Stimulated activated CD4-positive, alpha-beta T cell treated with anti-CD3 and anti-CD28 coated beads, Interleukin-4, amount 100 ng/mL, for 1 hour (primary cell): ENCODE measurements around the gene CELF2.

Experiments
- DNase-seq: peaks from one replicate; pipeline ENCODE4 v3.0.0-alpha.2; 2020

Gene CELF2

DNA sequence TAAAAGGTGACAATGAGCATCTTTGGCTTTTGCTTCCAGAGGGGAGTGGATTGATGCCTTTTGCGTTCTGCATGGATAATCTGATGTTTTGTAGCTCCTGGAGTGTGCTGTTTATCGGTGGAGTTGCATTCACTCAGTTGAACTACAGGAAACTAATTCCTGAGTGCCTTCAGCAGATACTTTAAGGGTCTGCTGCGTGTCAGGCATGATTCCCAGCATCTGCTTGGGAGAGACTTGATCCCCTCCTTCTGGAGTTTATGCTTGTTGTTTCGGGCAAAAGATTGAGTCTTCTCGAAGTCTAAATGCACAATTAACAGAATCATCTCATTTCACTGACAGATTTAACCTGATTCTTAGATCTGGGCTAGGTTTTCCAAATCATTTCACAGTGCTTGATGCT lies 46.2 kb downstream of the CELF2 start:
- DNase-seq, result no peak

DNA sequence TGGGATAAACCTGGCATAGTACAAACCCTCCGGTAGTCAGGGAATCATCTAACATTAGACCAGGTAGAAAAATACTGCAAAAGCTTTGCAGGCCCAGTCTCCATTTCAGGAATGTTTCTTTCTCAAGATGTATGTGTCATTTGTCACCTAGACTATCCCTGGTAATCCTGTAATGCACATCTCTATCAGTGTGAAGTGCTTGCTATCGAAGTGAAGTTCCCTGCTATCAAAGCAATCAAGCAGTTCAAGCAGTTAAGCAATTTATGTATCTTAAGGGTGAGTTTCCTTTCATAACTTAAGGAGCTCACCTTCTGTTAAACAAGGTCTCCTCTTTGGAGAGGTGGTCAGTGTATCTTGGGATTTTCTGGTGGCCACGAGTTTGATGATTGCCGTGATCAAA lies 47.2 kb downstream of the CELF2 start:
- no peak for DNase-seq

DNA sequence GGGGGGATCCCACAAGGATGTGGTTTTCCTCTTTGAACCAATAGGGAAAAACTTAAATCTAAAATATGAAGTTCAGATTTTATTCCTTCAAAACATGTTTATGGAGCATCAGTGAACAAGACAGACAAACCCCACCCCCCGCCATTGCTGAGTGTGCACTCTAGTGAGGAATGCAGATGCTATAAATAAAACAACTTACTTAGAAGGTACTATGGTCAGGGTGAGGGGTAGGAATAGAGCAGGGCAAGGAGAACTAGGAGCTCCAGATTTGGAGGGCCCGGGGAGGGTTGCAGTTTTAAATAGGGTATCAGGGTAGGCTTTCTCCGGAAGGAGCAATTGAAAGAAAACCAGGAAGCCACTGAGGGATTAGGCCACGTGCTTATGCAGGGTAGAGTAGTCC lies 47.9 kb downstream of the CELF2 start:
- no peak for DNase-seq

DNA sequence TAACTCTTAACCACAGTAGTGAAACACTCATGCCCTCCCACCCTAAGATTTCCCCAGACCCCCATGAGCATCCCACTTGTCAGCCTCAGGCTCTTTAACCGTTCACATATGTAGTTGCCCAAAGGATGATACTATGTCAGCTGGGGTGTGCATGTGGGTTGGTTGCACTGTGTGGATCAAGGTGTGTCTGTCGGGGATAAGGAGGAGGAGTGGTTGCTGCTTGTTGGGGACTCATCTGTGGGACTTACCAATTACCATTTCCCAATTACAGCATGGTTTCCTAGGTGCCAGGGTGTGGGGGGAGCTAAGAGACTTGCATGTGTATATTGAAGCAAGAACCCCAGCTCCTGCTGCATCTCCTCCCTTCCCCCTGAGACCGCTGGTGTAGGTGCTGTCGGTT lies 48.8 kb downstream of the CELF2 start:
- DNase-seq, result no peak

DNA sequence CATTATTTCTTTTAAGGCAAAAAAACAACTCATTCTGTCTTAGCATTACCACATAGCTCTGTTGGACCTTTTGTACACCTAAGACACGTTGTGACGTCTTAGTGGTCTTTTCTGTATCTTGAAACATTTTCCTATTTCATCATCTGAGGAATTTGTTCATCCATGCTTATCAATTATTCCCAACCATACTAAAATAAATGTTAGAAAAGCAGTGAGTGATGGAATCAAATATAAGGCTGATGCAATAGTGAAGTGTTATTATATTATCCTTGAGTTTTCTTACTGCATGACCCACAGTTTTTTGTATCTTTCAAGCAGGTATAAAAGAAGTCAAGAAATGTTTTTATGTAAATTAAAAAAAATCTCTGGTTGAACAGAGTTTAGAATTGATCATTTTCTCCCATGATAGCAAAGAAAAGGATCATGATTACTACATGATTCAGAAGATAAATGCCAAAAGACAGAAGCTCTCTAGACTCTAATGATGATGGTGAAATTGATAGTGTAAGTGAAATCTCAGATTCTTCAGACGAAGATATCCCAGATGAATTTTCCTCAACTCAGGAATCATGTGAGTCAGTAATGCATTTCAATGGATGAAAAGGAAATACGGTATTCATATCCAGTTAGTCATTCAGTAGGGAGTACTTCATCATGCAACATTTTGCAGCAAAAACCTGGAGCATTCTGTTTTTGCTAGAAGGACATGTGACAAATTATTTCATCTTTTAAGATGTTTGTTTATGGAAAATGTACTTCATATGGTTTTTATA lies 51.4 kb downstream of the CELF2 start:
- DNase-seq, result no peak

DNA sequence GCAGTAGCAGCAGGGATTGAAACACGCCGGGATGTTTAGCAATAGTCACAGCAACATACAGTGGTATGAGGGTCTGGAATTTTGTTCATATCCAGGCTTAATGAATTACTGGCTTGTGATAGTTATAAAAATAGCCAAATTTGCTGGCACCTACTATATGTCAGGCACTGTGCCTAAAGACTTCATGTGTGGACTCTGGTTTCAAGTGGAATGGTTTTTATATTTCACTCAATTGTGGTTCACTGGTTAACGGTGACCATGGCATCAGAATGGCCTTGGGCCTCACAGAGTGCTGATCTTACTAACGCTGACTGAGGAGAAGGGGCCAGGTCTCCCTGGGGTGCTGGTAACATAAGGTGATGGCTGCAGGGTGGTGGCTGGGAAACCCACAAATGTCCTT lies 55.7 kb downstream of the CELF2 start:
- DNase-seq, result no peak

DNA sequence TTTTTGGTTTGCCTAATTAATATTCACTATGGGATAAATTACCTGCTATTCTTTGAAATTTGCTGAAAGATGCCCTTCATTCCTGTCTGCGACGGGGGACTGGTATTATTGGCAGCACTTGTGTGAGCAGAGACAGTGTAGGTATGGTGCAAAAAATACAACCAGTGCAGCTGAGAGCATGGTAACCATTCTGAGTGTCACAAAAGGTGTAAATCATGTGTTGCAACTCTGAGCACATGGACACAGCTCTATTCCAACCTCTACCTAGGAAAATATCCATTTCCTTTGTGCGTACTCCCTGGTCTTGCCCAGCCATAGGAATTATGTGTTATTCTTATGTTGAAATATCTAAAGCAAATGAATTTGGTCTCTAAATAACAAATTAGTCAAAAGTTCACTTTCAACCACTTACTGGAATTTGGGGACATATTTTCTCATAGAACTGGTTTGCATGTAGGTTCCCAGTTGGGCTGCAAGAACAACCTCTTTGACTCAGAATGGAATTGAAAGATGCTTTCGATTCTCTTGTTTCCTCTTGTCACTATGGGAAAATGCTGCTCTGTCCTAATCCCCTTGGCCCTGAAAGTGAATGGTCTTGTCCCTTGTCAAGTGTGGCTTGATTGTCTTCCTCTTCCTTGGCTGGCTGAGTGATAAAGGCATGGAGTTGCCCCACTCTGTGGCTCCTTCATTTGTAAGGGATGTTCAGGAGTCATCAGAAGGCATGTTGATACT lies 57.0 kb downstream of the CELF2 start:
- no peak for DNase-seq

DNA sequence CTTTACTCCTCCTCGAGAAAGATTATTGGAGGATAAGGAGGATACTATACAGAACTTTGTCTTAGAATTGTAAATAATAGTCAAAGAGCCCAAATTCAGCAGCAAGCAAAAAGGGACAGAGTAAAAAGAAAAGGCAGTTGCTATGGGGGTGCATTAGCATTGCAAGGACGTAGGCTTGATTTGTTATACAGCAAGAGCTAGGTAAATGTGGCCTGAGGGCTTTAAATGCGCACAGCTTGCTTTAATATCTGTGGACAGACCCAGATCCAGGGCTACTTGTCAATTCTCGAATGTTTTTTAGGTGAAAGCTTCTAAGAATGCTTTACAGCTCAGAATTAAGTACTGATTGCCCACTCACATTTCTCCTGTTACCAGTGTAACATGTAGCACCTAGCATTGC lies 58.5 kb downstream of the CELF2 start:
- no peak for DNase-seq

DNA sequence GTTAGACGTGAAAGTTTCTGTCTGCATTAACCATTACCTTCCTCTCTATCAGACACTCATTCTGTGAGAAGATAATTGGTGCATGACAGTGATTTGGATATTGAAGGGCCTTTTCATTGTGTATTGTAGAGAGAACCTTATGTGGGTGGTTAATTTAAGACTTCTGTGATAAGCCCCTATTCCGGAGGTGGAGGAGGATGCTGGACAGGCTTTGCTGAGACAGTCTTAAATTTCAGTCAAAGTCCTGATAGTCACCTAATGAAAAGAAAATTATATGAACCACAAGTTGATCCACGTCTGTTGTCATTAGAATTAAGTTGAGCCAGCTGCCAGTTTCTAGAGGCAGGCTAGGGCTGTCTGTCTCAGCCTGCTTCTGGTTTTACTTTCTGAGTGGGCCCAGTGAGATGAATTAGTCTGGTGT lies 62.9 kb downstream of the CELF2 start:
- no peak for DNase-seq

DNA sequence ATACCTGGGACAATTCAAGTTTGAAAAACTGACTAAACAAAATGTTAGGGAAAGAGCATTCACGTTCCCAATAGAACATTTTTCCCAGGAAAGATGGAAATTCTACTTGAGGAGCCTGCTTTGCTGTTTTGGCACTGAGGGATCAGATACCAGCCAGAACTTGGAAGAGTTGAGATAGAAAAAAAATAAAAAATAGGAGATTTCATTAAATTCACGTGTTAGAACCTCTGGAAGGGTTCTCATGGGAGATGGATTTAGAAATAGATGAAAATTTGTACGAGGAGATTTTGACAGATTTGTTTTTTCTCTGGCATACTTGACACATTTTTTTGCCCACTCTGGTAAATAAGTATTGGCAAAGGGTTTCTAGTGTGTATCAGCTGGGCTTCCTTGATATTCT lies 63.7 kb downstream of the CELF2 start:
- DNase-seq, result no peak

DNA sequence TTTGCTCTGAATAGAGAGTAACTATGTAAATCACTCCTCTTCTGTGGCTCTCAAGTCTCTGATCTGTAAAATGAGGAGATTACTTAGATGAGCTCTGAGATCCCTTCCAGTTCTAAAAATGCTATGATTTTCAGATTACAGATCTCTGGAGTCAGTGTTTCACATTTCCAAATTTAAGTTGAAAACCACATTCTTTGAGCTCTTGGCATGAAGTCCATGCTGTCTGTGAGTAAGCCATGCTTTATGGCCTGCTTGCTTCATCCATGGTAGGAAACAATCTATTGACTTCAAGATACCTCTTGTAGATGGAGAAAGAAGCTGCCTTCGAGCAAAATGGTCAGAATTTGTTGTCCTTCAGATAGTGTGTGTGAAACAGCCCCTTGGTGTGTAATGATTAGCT lies 64.9 kb downstream of the CELF2 start:
- no peak for DNase-seq

DNA sequence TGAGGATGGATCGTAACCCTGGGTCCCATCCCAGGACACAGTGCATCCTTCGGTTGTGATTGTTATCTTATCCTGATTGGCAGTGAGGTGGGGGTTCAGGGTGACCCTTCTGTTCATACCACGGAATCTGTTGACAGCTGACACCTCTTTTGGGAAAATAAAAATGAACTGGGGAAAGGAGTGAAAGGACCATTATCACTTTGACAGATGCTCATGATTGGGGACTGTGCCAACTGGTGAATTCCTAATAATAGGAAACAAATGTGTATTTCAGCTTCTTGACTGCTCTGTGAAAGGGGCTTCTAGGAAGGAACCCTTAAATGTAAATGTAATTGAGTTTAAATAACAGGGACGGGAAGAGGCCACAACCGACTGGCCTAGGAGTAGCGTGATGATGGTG lies 65.4 kb downstream of the CELF2 start:
- DNase-seq, result no peak

DNA sequence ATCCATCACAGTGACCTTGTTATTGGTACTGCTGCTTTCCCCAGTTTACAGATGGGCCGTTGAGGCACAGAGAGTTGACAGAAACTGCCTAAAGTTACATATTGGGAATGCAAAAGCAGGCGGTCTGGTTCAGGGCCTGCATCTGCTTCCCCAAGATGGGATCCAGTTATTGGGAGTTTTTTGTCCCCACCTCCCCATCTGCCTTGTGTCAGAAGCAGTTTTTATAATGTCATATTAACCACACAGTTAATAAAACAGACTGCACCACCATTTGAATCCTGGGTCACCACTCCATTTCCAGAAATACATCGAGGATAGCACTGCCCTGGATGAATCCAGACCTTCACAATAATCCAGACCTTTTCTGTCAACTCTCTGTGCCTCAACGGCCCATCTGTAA lies 67.9 kb downstream of the CELF2 start:
- DNase-seq, result no peak

DNA sequence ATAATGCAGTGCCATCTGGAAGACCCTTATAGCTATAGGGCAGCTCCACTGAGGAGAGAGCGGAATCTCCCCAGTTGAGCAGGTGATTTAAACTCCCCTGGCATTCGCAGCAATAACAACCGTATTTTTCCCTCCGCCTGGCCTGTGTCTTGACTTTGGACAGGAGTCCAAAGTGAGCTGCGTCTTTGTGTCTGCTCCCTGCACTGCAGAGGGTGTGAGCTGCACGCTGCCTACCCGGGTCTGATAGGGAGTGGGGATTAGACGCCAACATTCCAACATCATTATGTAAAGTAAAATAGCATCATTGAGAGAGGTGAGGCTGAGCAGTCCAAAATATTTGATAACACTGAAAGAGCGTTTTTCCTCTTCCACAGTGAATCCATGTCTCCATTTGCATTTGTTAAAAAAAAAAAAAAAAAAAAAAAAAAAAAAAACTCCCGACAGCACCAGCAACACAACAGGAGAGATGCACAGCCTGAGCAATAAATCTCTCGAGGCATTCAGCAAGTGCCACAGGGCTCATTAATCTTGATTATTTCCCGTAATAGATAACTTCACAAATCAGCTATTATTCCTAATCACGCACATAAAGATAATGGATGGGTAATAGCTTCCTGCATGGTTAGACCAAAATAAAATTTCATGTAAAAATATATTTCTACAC lies 68.6 kb downstream of the CELF2 start:
- no peak for DNase-seq

DNA sequence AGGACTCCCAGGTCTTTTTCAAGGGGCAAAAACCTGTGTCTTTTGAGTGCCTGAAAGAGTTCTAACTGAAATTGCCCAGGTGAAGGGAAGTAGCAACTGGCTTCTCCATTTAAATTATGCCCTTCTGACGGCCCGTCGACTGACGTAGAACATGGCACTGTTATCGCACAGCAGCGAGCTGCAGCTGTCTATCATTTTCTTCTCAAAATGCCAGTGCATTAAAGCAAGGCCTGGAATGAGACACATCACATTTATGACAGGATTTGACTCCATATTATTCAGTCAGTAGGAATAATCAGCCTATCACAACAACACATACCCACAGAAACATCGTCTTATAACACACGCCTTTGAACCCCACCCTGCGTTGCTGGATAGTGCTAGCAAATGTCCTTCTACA lies 69.7 kb downstream of the CELF2 start:
- DNase-seq, result no peak

DNA sequence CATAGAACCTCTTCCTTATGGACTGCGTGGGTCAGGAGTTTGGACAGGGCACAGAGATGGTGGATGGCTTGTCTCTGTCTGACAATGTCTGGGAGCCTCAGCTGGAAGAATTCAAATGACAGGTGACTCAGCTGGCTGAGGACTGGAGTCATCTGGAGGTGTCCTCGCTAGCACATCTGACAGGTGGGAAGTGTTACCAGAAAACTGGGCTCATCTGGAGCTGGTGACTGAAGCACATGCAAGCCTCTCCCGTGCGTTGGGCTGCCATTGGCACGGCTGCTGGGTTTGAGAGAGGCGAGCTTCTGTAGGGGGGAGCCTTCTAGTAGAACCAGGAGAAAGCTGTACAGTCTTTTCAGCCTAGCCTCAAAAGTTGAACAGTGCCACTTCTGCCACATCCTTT lies 71.0 kb downstream of the CELF2 start:
- DNase-seq, result no peak

DNA sequence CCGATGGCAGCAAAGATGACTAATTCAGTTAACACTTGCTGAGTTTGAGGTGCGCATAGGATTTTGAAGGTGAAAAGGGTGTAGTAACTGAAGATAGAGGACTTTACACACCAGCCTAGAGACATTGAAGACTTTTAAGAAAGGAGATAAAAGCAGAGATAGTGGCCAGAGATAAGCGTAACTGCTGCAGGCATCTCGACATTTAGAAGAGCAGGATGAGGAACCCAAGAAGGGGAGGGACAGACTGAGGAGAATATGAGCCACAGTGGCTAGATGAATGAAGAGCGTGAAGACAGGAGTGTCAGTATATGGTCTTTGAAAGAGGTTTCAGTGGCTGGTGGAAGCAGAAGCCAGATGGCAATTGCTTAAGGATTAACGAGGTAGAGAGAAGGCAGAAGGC lies 71.6 kb downstream of the CELF2 start:
- no peak for DNase-seq

DNA sequence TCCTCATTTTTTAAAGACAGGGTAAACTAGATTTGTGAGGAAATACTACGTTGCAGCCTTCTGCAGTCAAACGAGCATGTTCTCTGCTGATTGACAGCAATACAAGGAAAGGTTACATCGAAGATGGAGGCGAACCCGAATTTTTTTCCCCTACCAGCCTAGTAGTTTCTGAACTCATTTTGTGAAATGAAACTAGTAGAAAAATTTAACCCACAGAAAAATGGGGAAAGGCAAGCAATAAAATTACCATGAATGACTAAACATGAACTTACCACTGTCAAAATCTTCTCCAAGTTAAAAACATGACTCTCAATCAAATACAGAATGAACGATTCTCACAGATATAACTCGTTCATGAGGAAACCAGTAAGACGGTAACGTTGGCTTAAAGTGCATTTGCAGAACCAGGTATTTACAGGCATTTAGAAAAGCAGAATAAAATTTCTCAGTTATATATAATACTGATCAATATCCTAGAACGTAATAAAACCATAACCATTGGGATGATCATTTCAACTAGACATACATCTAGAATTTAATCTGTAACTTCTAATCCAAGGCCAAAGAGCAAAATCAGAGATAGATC lies 73.9 kb downstream of the CELF2 start:
- DNase-seq, result no peak

DNA sequence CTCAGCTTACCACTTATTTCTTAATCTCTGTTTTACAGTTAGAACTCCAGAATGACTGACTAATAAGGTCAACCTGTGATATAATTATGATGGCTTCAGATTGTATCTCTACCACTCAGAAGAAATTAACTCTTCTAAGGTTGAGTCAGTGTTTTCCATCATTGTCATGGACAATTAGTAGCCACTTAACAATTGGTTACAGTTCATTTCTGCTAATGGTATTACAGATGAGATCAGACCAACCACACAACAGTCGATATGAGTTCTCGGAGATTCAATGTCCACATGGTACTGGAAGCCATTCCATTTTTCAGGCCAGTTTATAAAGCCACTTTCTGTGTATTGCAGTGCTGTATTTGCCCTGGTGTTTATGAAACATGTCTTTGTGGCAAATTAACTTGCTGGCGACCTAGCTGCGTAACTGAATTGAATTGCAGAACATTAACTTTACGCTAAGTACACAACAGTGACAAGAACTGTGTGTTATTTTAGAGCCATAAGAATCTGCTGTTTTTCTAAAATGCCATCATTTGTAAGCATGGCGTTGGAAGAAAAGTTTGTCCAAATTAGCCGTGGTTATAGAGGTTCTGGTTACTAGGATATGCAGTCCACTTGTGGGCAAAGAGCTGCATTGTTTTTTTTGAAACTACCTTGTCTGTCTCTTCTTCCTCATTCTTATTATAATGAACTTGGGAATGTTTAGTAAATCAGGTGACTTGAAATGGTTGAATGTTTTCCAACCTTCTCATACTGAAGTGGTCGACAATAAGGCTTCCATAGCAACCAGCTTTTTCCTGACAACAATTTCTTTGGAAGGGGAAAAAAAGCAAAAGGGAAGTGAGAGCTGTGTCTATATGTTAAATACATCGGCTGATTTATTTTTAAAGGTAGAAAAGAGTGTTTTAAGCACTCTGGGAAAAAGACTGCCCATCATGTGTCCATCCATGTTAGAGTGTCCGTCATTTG lies 76.4 kb downstream of the CELF2 start:
- no peak for DNase-seq

DNA sequence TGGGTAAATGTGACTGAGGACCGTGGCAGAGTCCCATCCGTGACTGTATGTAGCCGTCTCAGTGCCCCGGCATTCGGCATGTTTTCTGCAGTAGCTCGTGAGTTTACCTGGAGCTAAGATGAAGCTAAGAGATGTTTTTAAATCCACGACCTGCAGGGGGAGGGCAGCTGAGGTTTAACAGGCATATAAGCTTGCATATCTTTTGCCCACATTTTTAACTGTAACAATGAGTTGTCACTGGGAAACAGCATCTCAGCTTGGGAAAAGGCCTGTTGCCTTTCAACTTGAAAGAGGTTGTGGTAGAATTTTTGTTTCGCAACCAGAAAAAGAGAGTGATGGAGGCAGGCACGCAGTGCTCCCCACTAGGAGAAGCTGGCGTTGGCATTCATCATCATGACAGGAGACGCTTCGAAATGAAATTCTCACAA lies 77.7 kb downstream of the CELF2 start:
- no peak for DNase-seq

DNA sequence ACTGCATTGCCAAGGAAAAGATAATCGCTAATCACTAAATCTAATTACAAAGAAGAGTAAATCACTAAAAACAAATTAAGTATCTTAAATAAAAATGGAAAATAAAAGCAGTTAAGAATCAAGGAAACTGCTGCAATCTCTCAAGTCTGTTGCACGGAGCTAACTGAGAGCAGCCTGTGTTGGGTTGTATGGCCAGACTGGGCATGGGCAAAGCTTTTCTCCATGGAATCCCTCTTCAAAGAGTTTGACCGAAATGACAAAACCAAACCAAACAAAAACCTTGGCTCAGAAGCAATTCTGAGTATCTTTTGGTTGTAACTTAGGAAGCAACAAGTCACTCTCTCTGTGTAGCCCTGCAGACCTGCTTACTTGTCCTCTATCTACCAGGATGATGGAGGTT lies 78.8 kb downstream of the CELF2 start:
- DNase-seq, result no peak

DNA sequence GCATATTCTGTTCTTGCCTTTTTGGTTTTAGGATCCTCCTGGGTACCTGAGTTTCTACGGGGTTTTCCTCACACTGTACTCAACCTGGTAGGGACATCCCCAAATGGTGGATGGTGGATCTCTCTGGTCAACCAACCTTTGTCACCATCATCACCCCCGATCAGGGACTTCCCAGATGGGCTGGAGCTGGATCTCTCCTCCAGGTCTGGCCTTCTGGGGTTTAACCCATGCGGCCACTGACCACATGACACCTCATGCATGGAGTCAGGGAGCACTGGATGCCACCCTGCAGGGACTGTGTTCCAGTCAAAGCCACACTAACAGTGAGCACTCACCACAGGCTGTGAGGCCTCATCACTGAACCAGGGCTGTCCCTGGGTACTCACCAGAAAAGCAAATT lies 80.0 kb downstream of the CELF2 start:
- DNase-seq, result no peak

DNA sequence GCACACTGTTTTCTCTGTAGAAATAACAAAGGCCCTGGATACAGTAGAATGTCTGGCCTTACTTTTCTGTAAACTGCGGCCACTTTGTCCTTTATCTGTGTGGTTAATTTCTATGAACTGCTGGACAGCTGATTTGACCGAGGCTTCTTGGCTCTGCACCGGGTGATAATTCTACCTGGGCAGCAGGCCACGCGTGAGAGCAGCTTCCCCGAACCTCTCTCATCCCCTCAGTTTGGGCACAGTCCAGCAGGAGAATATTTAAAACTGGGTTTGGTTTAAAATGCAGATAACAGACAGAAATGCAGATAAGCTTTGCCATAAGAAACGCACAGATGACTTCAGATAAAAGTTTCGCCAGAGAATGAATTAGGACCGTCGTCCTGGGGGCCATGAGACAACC lies 81.0 kb downstream of the CELF2 start:
- DNase-seq, result no peak
